ENCODE measurements around the gene TECTB.

DNA sequence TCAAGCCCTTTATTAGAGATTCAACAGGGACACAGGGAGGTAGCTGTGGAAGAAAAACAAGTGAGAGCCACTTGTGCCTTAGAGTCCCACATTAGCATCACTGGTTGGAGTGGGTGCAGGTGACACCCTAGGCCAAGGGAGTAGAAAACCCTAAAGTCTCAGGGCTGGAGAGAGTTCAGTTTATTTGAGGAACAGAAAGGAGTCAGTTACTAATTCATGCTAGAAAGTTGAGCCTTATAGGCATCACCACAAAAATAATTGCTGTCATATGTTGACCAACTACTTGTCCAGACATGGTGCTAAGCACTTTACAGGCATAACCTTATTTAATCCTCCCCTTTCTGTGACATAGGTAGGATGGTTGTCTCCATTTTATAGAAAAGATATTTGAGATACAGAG is 69.8 kb downstream of the TECTB start:
- TF ChIP-seq, protein P1, sequence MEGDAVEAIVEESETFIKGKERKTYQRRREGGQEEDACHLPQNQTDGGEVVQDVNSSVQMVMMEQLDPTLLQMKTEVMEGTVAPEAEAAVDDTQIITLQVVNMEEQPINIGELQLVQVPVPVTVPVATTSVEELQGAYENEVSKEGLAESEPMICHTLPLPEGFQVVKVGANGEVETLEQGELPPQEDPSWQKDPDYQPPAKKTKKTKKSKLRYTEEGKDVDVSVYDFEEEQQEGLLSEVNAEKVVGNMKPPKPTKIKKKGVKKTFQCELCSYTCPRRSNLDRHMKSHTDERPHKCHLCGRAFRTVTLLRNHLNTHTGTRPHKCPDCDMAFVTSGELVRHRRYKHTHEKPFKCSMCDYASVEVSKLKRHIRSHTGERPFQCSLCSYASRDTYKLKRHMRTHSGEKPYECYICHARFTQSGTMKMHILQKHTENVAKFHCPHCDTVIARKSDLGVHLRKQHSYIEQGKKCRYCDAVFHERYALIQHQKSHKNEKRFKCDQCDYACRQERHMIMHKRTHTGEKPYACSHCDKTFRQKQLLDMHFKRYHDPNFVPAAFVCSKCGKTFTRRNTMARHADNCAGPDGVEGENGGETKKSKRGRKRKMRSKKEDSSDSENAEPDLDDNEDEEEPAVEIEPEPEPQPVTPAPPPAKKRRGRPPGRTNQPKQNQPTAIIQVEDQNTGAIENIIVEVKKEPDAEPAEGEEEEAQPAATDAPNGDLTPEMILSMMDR (IDR thresholded peaks at IDR 0.05; ENCODE audit: low read depth, low read length, poor library complexity, severe bottlenecking) = no peak
- no peak for TF ChIP-seq EZH2phosphoT487 (IDR thresholded peaks at IDR 0.05; ENCODE audit: borderline replicate concordance, low read length)
